Ascending aorta (tissue), 2 donors: ENCODE results near the gene ITGA5. TPM values are rescaled to one million over a fixed set of nuclear protein-coding genes. Genes with fewer than 3 reads are reported as not detected.

Experiments
- DNase-seq, 2 donors: peaks; one replicate each; pipeline ENCODE4 v3.0.0-alpha.2; 2019; ENCODE audit warnings: low spot score in 2 of 2
- H3K27ac ChIP-seq, 2 donors: fragments of 200-600 bp; sonication (generic); one replicate each; pipeline ENCODE4 v1.5.1; 2016 to 2017; ENCODE audit warnings: mild to moderate bottlenecking in 1 of 2
- H3K27me3 ChIP-seq: fragments of 200-600 bp; sonication (generic); one replicate; pipeline ENCODE4 v1.5.1; 2017
- H3K36me3 ChIP-seq, 2 donors: fragments of 200-600 bp; sonication (generic); one replicate each; pipeline ENCODE4 v1.5.1; 2016
- H3K4me1 ChIP-seq, 2 donors: fragments of 200-600 bp; sonication (generic); one replicate each; pipeline ENCODE4 v1.5.1; 2016 to 2017; ENCODE audit warnings: mild to moderate bottlenecking in 1 of 2
- H3K4me3 ChIP-seq, 2 donors: fragments of 200-600 bp; sonication (generic); one replicate each; pipeline ENCODE4 v1.5.1; 2016 to 2017; ENCODE audit warnings: mild to moderate bottlenecking in 1 of 2
- H3K9me3 ChIP-seq, 2 donors: fragments of 200-600 bp; sonication (generic); one replicate each; pipeline ENCODE4 v1.5.1; 2016
- intact Hi-C: fragments of 100-400 bp; cut with DNase I; formaldehyde crosslinking; loops from one replicate; pipeline ENCODE4 v1.15.1; 2023
- total RNA-seq: library from RNA; depleted of rRNA; stranded (reverse); fragments of >200 nt; gene quantifications from one replicate; pipeline ENCODE4 v1.1.0, GENCODE V29; 2016
- TF ChIP-seq, protein P1 (sequence below), 3 experiments: fragments of 200-600 bp in 2 of 3; fragments of 450-650 bp in 1 of 3; sonication (generic) in 2 of 3; IDR thresholded peaks; one replicate each; pipeline ENCODE4 v1.5.1; 2016 to 2019; ENCODE audit warnings: antibody characterized with exemption in 3 of 3, mild to moderate bottlenecking in 1 of 3, moderate library complexity in 1 of 3

Gene ITGA5
- total RNA-seq, 1 donor from 2014 or later = 973 TPM

DNA sequence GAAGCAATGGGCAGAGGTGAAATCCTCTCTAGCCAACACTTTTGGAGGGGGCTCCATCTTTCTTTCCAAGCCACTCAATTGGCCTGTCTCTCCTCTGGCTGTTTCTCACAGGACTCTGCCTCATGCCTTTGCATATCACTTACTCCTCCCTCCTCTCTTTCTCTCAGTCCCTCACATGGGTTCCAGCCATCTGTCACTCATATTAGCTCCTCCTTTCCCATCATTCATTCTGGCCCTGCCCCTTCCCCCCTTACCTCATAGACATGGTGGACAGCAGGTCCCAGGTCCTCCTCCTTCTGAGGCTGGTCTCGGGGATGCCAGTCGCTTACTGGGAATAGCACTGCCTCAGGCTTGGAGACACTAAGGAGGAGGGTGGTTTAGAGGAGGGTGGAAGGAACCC, 17.9 kb downstream of the ITGA5 start:
- Histone ChIP-seq H3K4me1 (no peaks in the 10 kb centered on the region), H3K36me3 (peaks cover 100% of the 10 kb centered on the region in 2 donors), H3K27ac (peak overlapping the region; percentile 41 to 43), H3K27me3 (no peaks in the 10 kb centered on the region), H3K4me3 (no peak overlapping the region), H3K9me3 (no peaks in the 10 kb centered on the region)
- TF ChIP-seq, protein P1, sequence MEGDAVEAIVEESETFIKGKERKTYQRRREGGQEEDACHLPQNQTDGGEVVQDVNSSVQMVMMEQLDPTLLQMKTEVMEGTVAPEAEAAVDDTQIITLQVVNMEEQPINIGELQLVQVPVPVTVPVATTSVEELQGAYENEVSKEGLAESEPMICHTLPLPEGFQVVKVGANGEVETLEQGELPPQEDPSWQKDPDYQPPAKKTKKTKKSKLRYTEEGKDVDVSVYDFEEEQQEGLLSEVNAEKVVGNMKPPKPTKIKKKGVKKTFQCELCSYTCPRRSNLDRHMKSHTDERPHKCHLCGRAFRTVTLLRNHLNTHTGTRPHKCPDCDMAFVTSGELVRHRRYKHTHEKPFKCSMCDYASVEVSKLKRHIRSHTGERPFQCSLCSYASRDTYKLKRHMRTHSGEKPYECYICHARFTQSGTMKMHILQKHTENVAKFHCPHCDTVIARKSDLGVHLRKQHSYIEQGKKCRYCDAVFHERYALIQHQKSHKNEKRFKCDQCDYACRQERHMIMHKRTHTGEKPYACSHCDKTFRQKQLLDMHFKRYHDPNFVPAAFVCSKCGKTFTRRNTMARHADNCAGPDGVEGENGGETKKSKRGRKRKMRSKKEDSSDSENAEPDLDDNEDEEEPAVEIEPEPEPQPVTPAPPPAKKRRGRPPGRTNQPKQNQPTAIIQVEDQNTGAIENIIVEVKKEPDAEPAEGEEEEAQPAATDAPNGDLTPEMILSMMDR (IDR thresholded peaks at IDR 0.05) = no peak
- intact Hi-C loops = loop anchor here (2.0 kb wide), 1 partner anchor 16 kb away; no protein-coding TSS in a partner anchor
- no peak for DNase-seq

DNA sequence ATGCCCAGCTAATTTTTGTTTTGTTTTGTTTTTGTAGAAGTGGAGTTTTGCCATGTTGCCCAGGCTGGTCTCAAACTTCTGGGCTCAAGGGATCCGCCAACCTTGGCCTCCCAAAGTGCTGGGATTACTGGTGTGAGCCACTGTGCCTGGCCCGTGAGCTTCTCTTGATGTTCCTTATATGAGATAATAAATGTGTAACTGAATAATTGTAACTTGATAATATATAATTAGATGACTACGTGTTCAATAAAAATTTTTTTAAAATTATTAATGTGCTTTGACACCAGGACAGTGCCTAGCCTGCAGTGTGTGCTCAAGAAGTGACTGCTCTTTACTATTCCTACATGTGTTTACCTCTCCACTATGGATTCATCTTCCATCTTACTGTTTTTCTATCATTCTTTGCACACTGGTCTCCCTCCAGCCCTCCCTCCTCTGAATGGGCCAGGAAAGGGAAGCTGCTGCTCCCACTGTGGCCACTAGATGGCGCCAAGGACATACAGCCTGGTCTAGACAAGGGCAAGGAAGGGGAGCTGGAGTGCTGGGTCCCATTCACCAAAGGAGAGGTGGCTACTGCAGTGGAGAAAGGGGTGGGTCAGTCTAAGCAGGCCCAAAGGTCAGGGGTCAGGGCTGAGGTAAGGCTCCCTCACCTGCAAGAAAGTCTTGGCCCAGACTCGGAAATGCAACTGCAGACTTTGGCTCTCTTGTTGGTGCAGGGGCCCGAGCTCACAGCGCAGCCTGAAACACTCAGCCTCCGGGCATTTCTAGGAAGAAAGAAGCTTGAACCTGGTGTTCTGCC, 19.9 kb downstream of the ITGA5 start:
- Histone ChIP-seq H3K36me3 (peaks cover 100% of the 10 kb centered on the region in 2 donors), H3K4me1 (no peaks in the 10 kb centered on the region), H3K9me3 (no peaks in the 10 kb centered on the region), H3K27me3 (no peaks in the 10 kb centered on the region), H3K27ac (peak overlapping the region in 1 of 2 donors; percentile 27), H3K4me3 (no peak overlapping the region)
- TF ChIP-seq, protein P1 (IDR thresholded peaks at IDR 0.05) = peak; percentile 93 to 96 (median 95)
- DNase-seq = peak in 1 of 2 donors; percentile 95
- intact Hi-C loops = loop anchor here (1.0 kb wide), 1 partner anchor 40 kb away; no protein-coding TSS in a partner anchor

- intact Hi-C loops = no loop called here
- no peak overlapping the region for H3K4me3 ChIP-seq
- no peak for DNase-seq
- no peaks in the 10 kb centered on the region for H3K4me1 ChIP-seq
- peaks cover 92 to 94% of the 10 kb centered on the region in 2 donors for H3K36me3 ChIP-seq
- H3K27me3 ChIP-seq = no peaks in the 10 kb centered on the region
- H3K9me3 ChIP-seq = no peaks in the 10 kb centered on the region
- TF ChIP-seq, protein P1 (IDR thresholded peaks at IDR 0.05) = no peak
- no peak overlapping the region for H3K27ac ChIP-seq
Observed at GRCh38 chr12:54398218-54398617, 20.8 kb downstream of the ITGA5 start.

- H3K4me3 ChIP-seq = no peak overlapping the region
- peaks cover 81 to 84% of the 10 kb centered on the region in 2 donors for H3K36me3 ChIP-seq
- TF ChIP-seq, protein P1 (IDR thresholded peaks at IDR 0.05) = no peak
- no peaks in the 10 kb centered on the region for H3K9me3 ChIP-seq
- H3K27me3 ChIP-seq = no peaks in the 10 kb centered on the region
- peak overlapping the region in 1 of 2 donors; percentile 17 for H3K27ac ChIP-seq
- no peak for DNase-seq
- intact Hi-C loops = no loop called here
- no peaks in the 10 kb centered on the region for H3K4me1 ChIP-seq
Observed at GRCh38 chr12:54397157-54397556, 21.9 kb downstream of the ITGA5 start.

- TF ChIP-seq, protein P1 (IDR thresholded peaks at IDR 0.05) = no peak
- intact Hi-C loops = no loop called here
- Histone ChIP-seq H3K27me3 (no peaks in the 10 kb centered on the region), H3K27ac (no peak overlapping the region), H3K4me3 (no peak overlapping the region), H3K9me3 (no peaks in the 10 kb centered on the region), H3K4me1 (peaks cover 0 to 10% of the 10 kb centered on the region in 2 donors), H3K36me3 (peaks cover 65 to 68% of the 10 kb centered on the region in 2 donors)
- DNase-seq = no peak
Observed at GRCh38 chr12:54395545-54395944, 23.5 kb downstream of the ITGA5 start.
